ENCODE data around the gene CCDC186. TPM values are rescaled to one million over a fixed set of nuclear protein-coding genes. Genes with fewer than 3 reads are reported as not detected.

CCDC186 gene
- total and polyA plus RNA-seq, 2 of the 8 experiments (the other 6 are each of a cell fraction or from before 2014, with no cell fraction given) = 3.0 to 30.3 TPM

- Histone ChIP-seq H3K4me2 (ENCODE audit: insufficient read depth in 1 of 2, low read depth in 2 of 2, low read length in 2 of 2) (no peak overlapping the region), H3K4me3 (ENCODE audit: extremely low read depth in 1 of 4, insufficient read depth in 2 of 4, low read depth in 3 of 4, low read length in 4 of 4) (no peak overlapping the region), H3K27ac (ENCODE audit: low read depth, low read length) (no peak overlapping the region), H4K20me1 (replicated peaks in 1 of 2; ENCODE audit: control insufficient read depth in 1 of 2, insufficient read depth in 2 of 2, low read length in 2 of 2) (no peaks in the 10 kb centered on the region), H3K18ac (ENCODE audit: extremely low read depth, low read length) (no peak overlapping the region), H2AFZ (ENCODE audit: low read length) (no peak overlapping the region), H4K8ac (ENCODE audit: extremely low read depth, insufficient read depth, low read length) (no peak overlapping the region), H2BK15ac (ENCODE audit: low read length) (no peak overlapping the region), H4K91ac (replicated peaks; ENCODE audit: insufficient read length, low read length) (no peak overlapping the region), H3K4me1 (replicated peaks in 1 of 4; ENCODE audit: control insufficient read depth in 3 of 4, insufficient read depth in 4 of 4, low read length in 3 of 4) (peaks cover 0 to 3% (median 0%) of the 10 kb centered on the region in 4 experiments; a peak in 3 of 7 replicates), H4K5ac (ENCODE audit: insufficient read length, low read depth, low read length) (no peak overlapping the region), H3K14ac (ENCODE audit: insufficient read length) (no peak overlapping the region), H2AK5ac (ENCODE audit: low read depth, low read length) (no peak overlapping the region), H3K27me3 (replicated peaks in 1 of 4; ENCODE audit: control insufficient read depth in 3 of 4, extremely low read depth in 1 of 4, insufficient read depth in 3 of 4, low read length in 3 of 4) (peaks cover 3 to 22% (median 21%) of the 10 kb centered on the region in 4 experiments), H3K9ac (replicated peaks in 1 of 4; ENCODE audit: extremely low read depth in 1 of 4, low read depth in 3 of 4, low read length in 3 of 4) (no peak overlapping the region), H3K36me3 (ENCODE audit: control insufficient read depth in 2 of 4, insufficient read depth in 4 of 4, low read length in 3 of 4) (no peaks in the 10 kb centered on the region), H3K79me2 (ENCODE audit: control insufficient read depth in 1 of 2, insufficient read depth in 2 of 2, low read length in 2 of 2) (no peaks in the 10 kb centered on the region), H3K79me1 (ENCODE audit: low read depth, low read length) (no peaks in the 10 kb centered on the region), H3K23me2 (ENCODE audit: low read depth, low read length) (peaks cover 8% of the 10 kb centered on the region; the same call in 1 of the 2 replicates), H2BK20ac (ENCODE audit: low read length) (no peak overlapping the region), H3K9me3 (ENCODE audit: insufficient read depth in 2 of 2, low read depth in 1 of 2, low read length in 1 of 2) (no peaks in the 10 kb centered on the region), H3K4ac (replicated peaks; ENCODE audit: insufficient read length, low read depth, low read length) (no peak overlapping the region), H2BK120ac (replicated peaks; ENCODE audit: low read depth, low read length) (no peak overlapping the region), H3K56ac (replicated peaks; ENCODE audit: insufficient read length, low read depth, low read length) (no peak overlapping the region), H3K23ac (ENCODE audit: insufficient read length) (no peak overlapping the region), H2BK5ac (ENCODE audit: low read depth, low read length) (no peak overlapping the region), H2BK12ac (ENCODE audit: low read depth, low read length) (no peak overlapping the region)
- DNase-seq (ENCODE audit: low read depth in 1 of 2, low spot score in 2 of 2) = no peak
- WGBS, 2 experiments (ENCODE audit: extremely low coverage in 1 of 2, insufficient coverage in 1 of 2, insufficient read length in 1 of 2, insufficient replicate concordance in 2 of 2, low coverage in 1 of 2, low lambda C conversion rate in 2 of 2, missing lambda C conversion rate in 1 of 2) = 79% methylated on average over 2 of the region's 2 CpGs; no CpG with 5 or more reads in 1 of the 2 experiments
- ChIA-PET POLR2A (ENCODE audit: partially characterized antibody) (no interaction called here), CTCF (ENCODE audit: partially characterized antibody) (interaction anchor here (1.2 to 6.3 kb wide), 5 partner anchors 11 to 423 kb away, joined by 3 to 41 read pairs (median 33); no protein-coding TSS in a partner anchor)
- no peak for TF ChIP-seq SRF (IDR thresholded peaks at IDR 0.05; ENCODE audit: low read depth, low read length)
- TF ChIP-seq NANOG (IDR thresholded peaks at IDR 0.05; ENCODE audit: insufficient read depth, low read depth, low read length, poor library complexity, severe bottlenecking) = no peak
- no peak for TF ChIP-seq EZH2 (IDR thresholded peaks at IDR 0.05; ENCODE audit: low read depth, low read length, severe bottlenecking)
- no peak for TF ChIP-seq BCL11A (IDR thresholded peaks at IDR 0.05; ENCODE audit: low read depth in 2 of 2, low read length in 2 of 2)
- TF ChIP-seq CHD1 (IDR thresholded peaks at IDR 0.05; ENCODE audit: low read depth, low read length) = no peak
- no peak for TF ChIP-seq SP4 (IDR thresholded peaks at IDR 0.05; ENCODE audit: low read length)
- no peak for TF ChIP-seq POLR2A (IDR thresholded peaks at IDR 0.05; ENCODE audit: control extremely low read depth in 1 of 2, low read depth in 2 of 2, low read length in 2 of 2)
- no peak for TF ChIP-seq E2F6 (IDR thresholded peaks at IDR 0.05)
- no peak for TF ChIP-seq MAFK (IDR thresholded peaks at IDR 0.05; ENCODE audit: low read depth, low read length)
- no peak for TF ChIP-seq TCF12 (IDR thresholded peaks at IDR 0.05; ENCODE audit: low read depth, low read length)
- TF ChIP-seq CREB1 (IDR thresholded peaks at IDR 0.05) = no peak
- TF ChIP-seq, protein P1, sequence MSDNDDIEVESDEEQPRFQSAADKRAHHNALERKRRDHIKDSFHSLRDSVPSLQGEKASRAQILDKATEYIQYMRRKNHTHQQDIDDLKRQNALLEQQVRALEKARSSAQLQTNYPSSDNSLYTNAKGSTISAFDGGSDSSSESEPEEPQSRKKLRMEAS (IDR thresholded peaks at IDR 0.05) = no peak
- TF ChIP-seq SIRT6 (IDR thresholded peaks at IDR 0.05; ENCODE audit: low read length) = no peak
- no peak for FAIRE-seq
These were observed 71.7 kb downstream of the CCDC186 start for GRCh38 chr10:114102256-114102655.
